Hippocampal formation (tissue), 2 donors: ENCODE measurements around the gene TWF2.

Experiments used
- DNase-seq, 2 donors: peaks; one replicate each; lab custom pipeline; 2025; lab: John Stamatoyannopoulos, UW

TWF2 gene

DNA sequence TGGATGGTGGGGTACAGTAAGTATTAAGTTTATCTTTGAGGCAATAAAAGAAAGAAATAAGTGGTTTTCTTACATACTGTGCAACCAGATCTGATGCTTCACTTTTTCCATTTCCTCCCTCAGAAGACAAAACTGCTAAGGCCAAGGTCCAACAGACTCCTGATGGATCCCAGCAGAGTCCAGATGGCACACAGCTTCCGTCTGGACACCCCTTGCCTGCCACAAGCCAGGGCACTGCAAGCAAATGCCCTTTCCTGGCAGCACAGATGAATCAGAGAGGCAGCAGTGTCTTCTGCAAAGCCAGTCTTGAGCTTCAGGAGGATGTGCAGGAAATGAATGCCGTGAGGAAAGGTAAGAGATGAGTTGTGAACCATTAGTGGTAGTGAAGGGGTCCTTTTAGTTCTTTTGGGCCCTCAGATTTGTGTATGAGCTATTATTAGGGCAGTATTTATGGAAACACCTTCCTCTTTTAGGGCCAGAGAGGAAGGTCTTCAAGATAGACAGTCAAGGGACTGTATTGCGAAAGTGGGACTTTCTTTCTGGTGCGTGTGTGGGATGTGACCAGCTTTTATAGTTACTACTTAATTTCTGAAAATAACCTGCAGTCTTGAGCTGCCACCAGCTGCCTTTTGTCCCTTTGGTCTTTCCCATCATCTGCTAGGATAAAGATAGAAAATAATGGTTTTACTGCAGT is 36.4 kb downstream of the TWF2 start:
- no peak for DNase-seq

GRCh38 chr3:52200981-52201679 is 37.8 kb downstream of the TWF2 start:
- no peak for DNase-seq

GRCh38 chr3:52198643-52199608 is 40.0 kb downstream of the TWF2 start:
- no peak for DNase-seq

DNA sequence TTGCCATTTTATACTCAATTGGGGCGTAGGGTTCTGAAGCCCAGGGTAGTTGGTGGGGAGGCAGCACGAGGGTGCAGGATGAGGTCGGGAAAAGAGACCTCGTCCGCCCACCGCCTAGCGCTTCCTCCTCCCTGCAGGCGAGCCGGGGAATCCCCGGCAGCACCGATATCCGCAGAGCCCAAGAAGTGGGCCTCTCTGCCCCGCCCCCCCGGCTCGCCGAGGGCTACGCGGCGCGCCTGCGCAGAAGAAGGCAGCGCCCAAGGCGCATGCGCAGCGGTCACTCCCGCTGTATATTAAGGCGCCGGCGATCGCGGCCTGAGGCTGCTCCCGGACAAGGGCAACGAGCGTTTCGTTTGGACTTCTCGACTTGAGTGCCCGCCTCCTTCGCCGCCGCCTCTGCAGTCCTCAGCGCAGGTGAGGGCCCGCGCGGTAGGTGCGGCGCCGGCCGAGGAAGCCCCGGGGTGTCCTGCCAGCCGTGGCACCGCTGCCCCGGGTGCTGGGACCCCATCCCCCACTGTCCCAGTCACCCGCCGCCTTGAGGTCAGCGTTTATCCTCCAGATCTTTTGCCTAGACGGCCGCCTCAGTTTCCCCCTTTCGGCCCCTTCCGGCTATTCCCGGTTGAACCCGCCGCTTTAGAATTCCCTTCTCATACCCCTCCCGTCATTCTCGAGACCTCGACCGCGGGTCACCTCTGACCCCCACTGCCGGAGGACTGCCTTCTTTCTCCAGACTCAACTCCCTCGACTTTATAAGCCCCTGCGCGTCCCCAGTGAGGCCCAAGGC is 40.9 kb downstream of the TWF2 start, which contains the start of gene ALAS1:
ALAS1 (plus strand) TSS at position 319 of the 784 bp plus-strand sequence. CDS start 1,082 bp downstream, outside the sequence.
- peak; percentile 86 to 90 for DNase-seq

- no peak for DNase-seq
These were observed 41.5 kb downstream of the TWF2 start for GRCh38 chr3:52197499-52197841.

DNA sequence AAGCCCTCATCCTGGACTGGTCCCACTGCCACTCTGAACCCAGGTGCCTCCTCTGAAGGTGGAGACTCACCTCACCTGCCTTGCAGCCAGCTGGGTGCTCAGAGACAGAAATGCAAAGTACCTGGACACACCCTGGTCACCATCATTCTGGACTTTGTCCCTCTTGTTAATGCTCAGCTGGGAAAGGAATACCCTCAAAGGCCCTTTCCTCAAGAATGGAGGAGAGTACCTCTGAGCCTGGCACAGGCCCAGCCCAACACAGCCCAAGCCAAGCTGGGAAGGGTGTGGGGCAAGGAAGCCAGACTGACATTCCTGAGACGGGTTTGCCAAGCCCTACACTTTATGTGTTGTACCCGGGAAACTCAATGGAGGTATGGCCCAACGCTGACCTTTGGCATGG is 42.0 kb downstream of the TWF2 start:
- no peak for DNase-seq

DNA sequence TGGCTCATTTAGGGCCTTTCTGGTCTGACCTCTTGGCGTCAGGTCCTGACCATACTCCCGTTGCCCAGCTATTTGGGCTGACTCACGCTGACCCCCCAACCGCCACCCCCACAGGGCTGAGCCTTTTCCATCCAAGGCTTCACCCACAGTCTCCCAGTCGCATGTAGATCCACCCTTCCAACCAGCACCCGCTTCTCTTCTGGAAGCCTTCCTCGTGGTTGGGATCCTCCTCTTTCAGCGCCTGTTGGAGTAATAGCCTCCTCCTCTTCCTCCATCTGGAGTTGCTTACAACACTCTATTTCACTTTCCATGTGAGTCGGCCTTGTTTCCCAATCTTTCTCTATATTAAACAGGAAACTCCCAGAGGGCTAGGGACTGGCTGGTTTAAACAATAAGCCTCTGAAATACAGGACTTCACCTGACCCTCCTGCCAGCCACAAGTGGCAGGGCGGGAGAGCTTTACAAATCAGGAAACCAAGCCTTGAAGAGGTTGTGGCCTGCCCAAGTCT is 43.1 kb downstream of the TWF2 start:
- DNase-seq, result no peak

DNA sequence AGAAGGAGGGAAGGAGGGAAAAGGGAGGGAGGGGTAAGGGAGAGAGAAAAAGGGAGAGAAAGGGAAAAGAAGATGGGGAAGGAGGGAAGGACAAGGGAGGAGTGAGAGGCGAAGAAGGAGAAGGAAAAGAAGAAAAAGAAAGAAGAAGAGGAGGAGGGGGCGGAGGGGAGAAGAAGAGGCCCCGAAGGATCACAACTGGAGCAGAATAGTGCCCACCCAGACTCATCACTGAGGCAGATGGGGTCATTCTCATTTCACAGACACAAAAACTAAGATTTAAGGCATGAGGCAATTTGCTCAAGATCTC is 43.7 kb downstream of the TWF2 start:
- DNase-seq, result no peak

- DNase-seq, result no peak
These were observed 44.3 kb downstream of the TWF2 start for GRCh38 chr3:52194485-52195290.

DNA sequence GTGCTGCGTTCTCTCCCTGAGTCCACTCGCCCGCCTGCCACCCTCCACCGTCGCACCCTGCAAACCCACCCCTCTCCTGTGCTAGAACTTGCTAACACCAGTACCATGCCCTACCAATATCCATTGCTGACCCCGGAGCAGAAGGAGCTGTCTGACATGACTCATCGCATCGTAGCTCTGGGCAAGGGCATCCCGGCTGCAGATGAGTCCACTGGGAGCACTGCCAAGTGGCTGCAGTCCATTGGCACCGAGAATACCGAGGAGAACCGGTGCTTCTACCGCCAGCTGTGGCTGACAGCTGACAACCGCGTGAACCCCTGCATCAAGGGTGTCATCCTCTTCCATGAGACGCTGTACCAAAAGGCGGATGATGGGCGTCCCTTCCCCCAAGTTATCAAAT is 45.9 kb downstream of the TWF2 start:
- peak in 1 of 2 donors; percentile 50 for DNase-seq

- DNase-seq, result no peak
These were observed 47.3 kb downstream of the TWF2 start for GRCh38 chr3:52191663-52192062.

- DNase-seq, result peak; percentile 54 to 55
These were observed 48.5 kb downstream of the TWF2 start for GRCh38 chr3:52190294-52191074.

DNA sequence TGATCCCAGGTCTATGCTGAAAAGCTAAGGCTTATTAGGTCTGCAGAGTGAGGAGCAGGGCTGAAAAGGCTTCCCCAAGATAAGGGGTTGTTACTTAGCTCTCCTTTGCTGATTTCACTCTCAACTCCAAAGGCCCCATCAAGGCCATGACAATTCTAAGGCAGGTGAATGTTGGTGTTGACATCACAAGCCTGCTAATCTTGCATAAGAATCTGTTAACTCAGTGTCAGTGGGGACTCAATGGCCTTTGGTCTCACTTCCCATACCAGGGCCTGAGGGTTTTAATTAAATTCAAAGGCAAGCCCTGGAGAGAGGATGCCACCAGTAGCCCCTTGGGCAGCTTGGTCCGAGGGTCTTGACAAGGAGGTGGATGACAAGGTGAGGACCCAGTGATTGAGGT is 50.4 kb downstream of the TWF2 start:
- DNase-seq, result no peak

DNA sequence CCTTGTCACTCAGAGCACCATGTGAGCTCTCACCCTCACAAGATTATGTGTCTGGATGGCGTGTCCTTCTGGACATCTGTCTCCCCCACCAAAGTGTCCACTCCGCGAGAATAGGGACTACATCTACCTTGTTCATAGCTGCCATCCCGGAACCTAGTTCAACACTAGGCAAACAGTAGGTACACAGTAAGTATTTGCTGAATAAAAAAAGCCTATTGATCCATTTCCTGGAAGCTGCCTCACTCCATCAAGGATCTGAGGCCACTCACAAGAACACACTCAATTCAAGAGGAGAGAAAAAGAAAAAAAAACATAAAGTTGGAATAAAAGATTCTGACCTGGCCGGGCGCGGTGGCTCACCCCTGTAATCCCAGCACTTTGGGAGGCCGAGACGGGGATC is 52.2 kb downstream of the TWF2 start:
- no peak for DNase-seq

DNA sequence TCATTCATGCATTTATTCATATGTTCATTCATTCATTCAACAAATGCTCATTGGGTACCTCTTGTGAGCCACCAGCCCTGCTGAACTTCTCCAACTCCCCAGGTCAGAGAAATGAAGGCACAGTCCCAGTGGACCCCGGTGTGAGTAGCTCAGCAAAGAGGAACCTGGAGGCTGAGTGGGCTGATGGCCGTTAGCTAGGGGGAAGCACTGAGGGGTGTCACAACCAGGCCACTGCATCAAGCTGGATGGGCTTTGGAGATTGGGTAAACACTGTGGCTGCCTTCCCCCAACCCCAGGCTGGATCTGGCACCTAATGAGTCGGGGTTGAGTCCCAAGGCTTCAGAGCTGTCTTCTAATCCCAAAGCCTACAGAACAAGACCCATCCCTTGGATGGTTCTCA is 53.1 kb downstream of the TWF2 start:
- no peak for DNase-seq

- DNase-seq, result no peak
These were observed 53.6 kb downstream of the TWF2 start for GRCh38 chr3:52185311-52185710.

- no peak for DNase-seq
These were observed 54.3 kb downstream of the TWF2 start for GRCh38 chr3:52184690-52185089.

DNA sequence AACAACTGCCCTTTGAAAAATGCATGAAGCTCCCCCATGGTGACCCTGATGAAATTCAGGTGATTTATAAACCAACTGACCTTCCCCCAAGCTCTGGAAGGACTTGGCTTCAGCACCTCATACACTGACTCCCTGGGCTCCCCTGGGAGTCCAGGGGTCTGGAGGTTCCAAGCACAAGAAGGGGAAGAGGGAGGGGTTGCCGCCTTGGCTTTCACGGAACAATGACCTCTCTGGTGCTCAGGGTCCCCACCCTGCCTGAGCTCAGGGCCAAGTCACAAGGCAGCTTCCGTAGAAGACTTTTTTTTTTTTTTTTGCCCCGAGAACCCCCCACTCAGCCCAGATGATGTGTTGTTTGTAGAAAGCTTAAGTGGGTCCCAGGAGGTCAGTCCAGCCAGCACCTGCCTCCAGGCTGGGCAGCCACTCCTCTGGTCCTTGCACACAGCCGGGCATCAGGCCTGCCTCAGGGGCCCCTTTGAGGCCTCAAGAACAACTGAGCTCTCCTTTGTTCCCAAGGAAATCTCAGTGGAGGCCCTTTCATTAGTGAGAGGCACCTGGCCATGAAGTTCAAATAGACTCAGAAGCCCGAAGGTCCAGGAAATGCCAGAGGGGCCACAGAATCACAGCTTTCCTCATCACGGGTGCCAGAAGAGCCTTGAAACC is 55.0 kb downstream of the TWF2 start:
- no peak for DNase-seq

- DNase-seq, result no peak
These were observed 56.3 kb downstream of the TWF2 start for GRCh38 chr3:52182691-52183090.
